SK-N-SH treated with all-trans-retinoic acid at 6 μM for 48 hours (cell line): Measurements from ENCODE around the gene CAMKMT.

Experiments used
- ARNTL ChIP-seq: fragments of 450-650 bp; formaldehyde crosslinking; IDR thresholded peaks from 2 replicates; pipeline ENCODE4 v1.5.0; 2020; ENCODE audit warnings: low read depth, mild to moderate bottlenecking, moderate library complexity, borderline replicate concordance
- BACH2 ChIP-seq: fragments of 250-450 bp; sonication (Bioruptor Pico); IDR thresholded peaks from 2 replicates; pipeline ENCODE4 v1.9.0; 2021; ENCODE audit warnings: mild to moderate bottlenecking, borderline replicate concordance
- ESRRG ChIP-seq: fragments of 250-450 bp; sonication (Bioruptor Pico); IDR thresholded peaks from 2 replicates; pipeline ENCODE4 v1.6.1; 2021; ENCODE audit warnings: mild to moderate bottlenecking
- OSR1 ChIP-seq: fragments of 250-450 bp; sonication (Bioruptor Pico); IDR thresholded peaks from 2 replicates; pipeline ENCODE4 v1.8.0; 2022; ENCODE audit warnings: moderate library complexity, mild to moderate bottlenecking, inconsistent platforms
- POU6F1 ChIP-seq: fragments of 250-450 bp; sonication (Bioruptor Pico); IDR thresholded peaks from 2 replicates; pipeline ENCODE4 v1.8.0; 2021; ENCODE audit warnings: low read depth, mild to moderate bottlenecking, moderate library complexity, borderline replicate concordance
- RARB ChIP-seq: fragments of 250-450 bp; sonication (Bioruptor Pico); IDR thresholded peaks from 2 replicates; pipeline ENCODE4 v1.8.0; 2021; ENCODE audit warnings: mild to moderate bottlenecking, moderate library complexity
- SNAI2 ChIP-seq: fragments of 250-450 bp; sonication (Bioruptor Pico); IDR thresholded peaks from 2 replicates; pipeline ENCODE4 v1.5.0; 2020; ENCODE audit warnings: mild to moderate bottlenecking, moderate library complexity
- TCF4 ChIP-seq: fragments of 250-450 bp; sonication (Bioruptor Pico); IDR thresholded peaks from 2 replicates; pipeline ENCODE4 v1.8.0; 2021; ENCODE audit warnings: mild to moderate bottlenecking, moderate library complexity, borderline replicate concordance
- ZC3H10 ChIP-seq: fragments of 250-450 bp; sonication (Bioruptor Pico); IDR thresholded peaks from 2 replicates; pipeline ENCODE4 v1.5.1; 2021; ENCODE audit warnings: mild to moderate bottlenecking, moderate library complexity
- ZFP30 ChIP-seq: fragments of 450-650 bp; formaldehyde crosslinking; IDR thresholded peaks from 2 replicates; pipeline ENCODE4 v1.5.0; 2022; ENCODE audit warnings: mild to moderate bottlenecking, moderate library complexity
- ZNF8 ChIP-seq: fragments of 450-650 bp; formaldehyde crosslinking; IDR thresholded peaks from 2 replicates; pipeline ENCODE4 v1.5.0; 2020; ENCODE audit warnings: mild to moderate bottlenecking, moderate library complexity

- no peak for TF ChIP-seq BACH2 (CRISPR knock-in tag)
- TF ChIP-seq ARNTL (CRISPR knock-in tag), result no peak
- no peak for TF ChIP-seq OSR1 (CRISPR knock-in tag)
- TF ChIP-seq SNAI2, result no peak
- no peak for TF ChIP-seq ESRRG
- TF ChIP-seq ZC3H10 (CRISPR knock-in tag), result no peak
- TF ChIP-seq ZFP30, result no peak
- TF ChIP-seq TCF4 (CRISPR knock-in tag), result no peak
- no peak for TF ChIP-seq ZNF8 (CRISPR knock-in tag)
- TF ChIP-seq RARB (CRISPR knock-in tag), result no peak
- TF ChIP-seq POU6F1, result no peak
Observed at GRCh38 chr2:44443517-44443916, 81.8 kb downstream of the CAMKMT start.
